Limb (tissue), 2 donors: ENCODE data around the gene MELTF.
"Not testable (repeated sequence)": the region's sequence is repeated elsewhere in the genome, so short reads cannot be mapped to it uniquely, and the experiment has no call there.

Experiments
- DNase-seq, 2 donors: peaks; one replicate each; pipeline ENCODE4 v3.0.0-alpha.2; 2016; ENCODE audit errors: extremely low spot score in 2 of 2

MELTF gene

DNA sequence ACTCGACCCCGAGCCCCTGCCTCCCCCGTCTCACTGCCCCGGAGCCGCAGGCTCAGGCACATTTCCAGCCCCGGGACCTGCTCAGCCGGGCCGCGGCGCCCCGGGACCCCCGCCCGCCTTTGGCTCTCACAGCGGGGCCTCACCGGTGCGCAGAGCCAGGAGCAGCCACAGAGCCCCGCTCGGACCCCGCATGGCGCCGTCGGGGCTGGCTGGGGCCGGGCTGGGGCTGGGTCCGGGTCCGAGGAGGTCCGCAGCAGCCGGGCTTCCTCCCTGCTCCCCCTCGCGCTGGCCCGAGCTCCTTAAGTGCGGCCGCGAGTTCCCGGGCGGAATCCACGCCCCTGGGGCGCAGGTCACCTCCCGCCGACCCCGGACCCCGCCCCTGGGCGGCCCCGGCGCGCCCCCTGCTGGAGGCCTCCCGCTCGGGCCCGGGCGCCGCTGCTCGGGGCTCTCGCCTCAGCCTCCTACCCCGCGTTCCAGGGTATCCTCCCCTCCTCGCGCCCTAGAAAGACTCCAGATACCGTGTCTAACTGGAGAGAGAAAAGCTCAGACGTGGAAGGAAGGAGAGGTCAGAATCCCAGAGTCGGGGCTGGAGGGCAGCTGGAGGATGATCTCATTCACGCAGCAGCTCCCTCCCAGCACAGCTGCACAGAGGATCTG lies at the start of gene MELTF:
Gene MELTF (minus strand): TSS at position 307 of the 657 bp plus-strand sequence. CDS start 115 bp downstream, at position 192.
- DNase-seq, result peak; percentile 39 to 81

DNA sequence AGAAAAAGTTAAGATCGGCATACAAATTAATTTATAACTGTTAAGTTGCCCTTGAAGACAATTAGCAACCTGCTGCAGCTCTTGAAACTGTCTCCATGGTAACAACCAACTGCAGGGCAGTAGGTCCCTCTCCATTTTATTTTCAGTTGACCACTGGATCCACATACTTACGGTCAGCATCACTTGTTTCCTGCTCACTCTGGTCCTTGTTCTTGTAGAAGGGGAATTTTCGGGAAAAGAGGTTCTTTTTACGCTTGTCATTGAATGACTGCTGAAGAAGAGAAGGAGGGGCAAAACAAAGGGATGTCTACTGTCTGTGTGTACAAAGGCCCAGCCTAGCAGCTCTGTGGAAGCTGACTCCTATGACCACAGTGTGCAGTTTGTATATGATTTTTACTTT lies 46.8 kb upstream of the MELTF start:
- no peak for DNase-seq

GRCh38 chr3:197068077-197068476 lies 38.5 kb upstream of the MELTF start:
- DNase-seq, result no peak

GRCh38 chr3:197064771-197065170 lies 35.2 kb upstream of the MELTF start:
- no peak for DNase-seq

- no peak for DNase-seq
Observed at GRCh38 chr3:197062446-197062845, 32.8 kb upstream of the MELTF start.

DNA sequence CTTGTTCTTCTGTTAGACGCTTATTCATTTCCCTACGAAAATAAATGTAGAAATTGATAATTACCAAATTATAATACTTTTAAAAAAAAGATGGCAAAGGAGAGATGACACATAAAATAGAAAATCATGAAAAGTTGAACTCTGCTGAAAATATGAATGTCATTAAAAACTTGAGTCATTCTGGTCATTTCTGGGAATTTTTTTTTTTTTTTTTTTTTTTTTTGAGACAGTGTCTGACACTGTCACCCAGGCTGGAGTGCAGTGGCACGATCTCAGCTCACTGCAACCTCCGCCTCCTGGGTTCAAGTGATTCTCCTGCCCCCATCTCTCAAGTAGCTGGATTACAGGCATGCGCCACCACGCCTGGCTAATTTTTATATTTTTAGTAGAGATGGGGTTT lies 22.0 kb upstream of the MELTF start:
- DNase-seq, result not testable (repeated sequence)

DNA sequence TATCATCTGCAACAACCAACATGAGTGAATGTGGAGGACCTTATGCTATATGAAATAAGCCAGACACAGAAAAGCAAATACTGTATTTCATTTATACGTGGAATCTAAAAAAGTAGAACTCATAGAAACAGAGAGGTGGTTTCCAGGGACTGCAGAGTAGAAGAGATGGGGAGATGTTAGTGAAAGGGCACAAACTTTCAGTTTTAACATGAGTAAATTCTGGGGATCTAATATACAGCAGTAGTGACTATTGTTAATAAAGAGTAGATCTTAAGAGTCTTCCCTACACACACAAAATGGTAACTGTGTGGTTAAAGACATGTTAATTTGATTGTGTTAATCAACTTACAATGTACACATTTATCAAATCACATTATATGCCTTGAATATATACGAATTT lies 20.9 kb upstream of the MELTF start:
- DNase-seq, result no peak

GRCh38 chr3:197042539-197042938 lies 12.9 kb upstream of the MELTF start:
- no peak for DNase-seq

DNA sequence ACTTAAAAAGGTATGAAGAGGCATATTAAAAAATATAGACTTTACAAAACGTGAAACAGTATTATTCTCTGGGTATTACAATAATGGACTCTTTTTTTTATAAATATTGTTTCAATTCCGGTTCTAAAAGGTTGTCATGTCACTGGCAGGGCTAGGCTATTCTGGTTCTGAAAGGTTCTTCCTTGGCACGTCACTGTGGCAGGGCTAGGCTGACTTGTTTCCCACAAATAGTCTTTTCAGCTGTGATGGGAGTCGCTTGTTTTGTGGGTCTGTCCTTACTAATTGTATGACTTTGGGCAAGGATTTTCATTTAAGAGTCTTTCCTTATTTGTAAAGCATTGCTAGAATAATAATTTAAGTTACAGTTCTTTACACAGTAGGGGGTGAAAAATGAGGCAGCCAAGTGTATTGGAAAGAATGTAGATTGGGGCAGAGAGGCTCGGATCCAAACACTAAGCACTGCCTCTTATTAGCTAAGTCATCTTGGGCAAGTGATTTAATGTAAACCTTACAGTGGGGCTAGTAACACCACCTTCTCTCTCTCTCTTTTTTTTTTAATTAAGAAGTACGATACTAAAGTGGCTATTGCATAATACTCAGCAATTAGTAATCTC lies 12.4 kb upstream of the MELTF start:
- DNase-seq, result no peak

- no peak for DNase-seq
Observed at GRCh38 chr3:197040658-197041057, 11.0 kb upstream of the MELTF start.

DNA sequence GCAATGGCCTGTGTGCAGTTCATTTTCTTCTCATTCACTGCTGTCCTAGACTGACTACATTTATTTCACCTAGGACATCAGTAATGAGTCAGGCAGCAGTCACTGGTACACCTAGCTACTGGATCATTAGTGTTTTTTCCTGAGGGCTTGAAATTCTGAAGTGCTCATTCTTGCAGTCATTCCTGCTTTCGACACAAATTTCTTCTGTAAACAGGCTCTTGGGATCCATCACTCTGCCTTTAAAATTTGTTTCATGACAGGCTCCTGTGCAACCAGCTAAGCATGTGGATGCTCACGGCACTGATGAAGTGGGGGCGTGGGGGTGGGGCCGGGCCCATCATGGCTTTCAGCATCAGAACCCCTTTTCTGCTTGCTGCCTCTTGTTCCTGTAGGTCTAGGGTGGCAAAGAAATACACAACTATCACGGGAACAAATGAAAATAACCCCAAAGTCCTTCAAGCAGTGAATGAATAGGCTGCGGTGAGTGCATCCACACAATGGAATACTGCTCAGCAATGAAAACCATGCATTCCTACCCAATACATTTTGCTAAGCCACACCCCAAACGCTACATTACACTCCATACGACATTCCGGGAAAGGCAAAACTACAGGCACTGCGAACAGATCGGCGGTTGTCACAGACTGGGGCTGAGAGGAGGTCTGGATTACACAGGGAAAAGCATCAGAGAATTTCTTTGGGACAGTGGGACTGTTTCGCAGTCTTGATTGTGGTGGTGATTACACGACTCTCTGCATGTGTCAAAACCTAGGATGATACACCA lies 9.3 kb upstream of the MELTF start:
- DNase-seq, result no peak

- no peak for DNase-seq
Observed at GRCh38 chr3:197035577-197035976, 6.0 kb upstream of the MELTF start.

DNA sequence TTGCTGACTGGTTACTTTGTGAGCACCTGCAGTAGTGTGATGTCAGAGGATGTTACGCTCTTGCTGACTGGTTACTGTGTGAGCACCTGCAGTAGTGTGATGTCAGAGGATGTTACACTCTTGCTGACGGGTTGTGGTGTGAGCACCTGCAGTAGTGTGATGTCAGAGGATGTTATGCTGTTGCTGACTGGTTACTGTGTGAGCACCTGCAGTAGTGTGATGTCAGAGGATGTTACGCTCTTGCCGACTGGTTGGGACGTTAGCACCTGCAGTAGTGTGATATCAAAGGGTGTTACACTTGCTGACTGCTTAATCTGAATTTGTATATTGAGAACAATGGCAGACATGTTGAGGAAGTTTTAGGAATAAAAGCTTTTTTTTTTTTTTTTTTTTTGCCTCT lies 5.2 kb upstream of the MELTF start:
- not testable (repeated sequence) for DNase-seq

GRCh38 chr3:197033764-197034163 lies 4.1 kb upstream of the MELTF start:
- DNase-seq, result not testable (repeated sequence)

DNA sequence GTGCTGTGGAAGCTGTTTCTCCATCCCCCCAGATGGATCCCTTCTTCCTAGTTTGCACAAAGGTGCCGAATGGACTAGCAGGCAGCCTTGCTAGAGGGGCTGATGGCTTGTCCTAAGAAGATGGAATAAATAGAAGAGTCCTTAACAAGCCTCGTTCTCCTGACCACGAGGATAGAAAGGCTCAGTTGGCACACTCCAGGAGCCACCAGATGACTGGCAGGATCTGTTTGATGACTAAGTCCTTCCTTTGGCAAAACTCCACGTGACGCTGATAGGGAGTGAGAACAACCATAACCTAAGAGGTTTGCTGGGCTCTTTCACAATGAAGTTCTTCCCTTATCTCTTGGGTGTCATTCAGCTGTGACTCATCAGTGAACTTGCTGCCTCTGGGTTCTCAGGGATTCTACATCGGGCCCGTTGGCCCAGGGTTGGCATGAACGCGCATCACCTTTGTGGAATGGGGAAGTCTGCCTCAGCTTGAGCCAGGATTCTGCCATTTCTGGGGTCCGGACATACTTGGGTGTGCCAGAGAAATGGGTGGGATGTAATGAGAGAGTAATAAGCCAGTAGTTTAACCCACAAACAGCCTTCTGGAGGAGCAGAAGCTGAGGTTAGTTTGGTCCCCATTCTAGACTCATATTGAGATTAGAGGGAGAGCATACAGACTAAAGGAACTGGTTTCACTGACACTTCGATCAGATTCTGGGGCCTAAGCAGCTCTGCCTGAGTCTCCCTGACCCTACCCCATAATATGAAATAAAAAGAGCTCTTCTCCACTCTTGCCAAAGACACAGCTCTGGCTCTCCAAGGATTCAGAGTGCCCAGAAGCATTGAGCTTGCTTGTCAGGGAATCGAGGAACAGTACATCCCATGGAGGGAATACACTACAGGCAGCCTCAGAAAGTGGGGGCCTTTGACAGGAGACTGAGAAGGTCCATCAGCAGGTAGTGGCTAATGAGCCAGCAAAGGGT lies 2.0 kb upstream of the MELTF start:
- DNase-seq, result no peak

DNA sequence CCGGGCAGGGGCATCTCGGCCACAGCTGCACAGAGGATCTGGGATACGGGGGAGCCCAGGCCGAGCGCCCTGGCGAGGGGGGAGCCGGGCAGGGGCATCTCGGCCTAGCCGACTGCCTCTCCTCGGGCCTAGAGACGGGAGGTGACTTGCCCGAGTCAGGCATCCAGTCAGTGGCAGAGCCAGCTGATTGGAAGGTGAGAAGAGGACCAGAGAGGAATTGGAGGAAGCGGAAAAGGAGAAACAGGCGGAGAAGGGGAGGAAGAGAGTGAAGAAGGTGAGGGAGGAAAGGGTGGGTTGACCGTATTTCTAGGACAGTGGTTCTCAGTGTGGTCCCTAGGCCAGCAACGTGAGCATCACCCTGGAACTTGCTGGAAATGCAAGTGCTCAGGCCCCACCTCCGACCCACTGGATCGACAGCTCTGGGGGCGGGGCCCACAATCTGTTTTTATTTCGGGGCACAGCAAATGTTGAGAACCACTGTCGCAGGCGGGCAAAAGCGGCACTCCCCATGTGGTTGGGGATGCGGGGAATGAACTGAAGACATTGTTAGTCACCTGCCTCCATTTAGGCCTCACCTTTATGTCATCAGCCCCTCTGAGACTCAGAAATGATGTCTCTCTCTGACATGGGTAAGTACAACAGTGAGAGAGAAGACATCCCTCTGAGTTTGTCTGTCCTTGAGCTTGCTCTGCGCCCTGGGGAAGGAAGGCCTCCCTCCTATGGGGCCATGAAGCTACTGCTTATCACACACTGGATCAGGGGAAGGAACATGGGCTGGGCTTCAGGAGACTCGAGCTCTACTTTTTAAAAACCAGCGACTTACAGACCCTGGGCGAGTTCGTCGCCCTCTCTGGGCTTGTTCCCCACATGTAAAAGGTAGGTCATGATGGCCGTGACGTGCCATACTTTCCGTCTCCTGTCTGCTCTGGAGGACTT lies 1.0 kb upstream of the MELTF start:
- peak in 1 of 2 donors; percentile 28 for DNase-seq

GRCh38 chr3:197028728-197029510 lies 698 bp downstream of the MELTF start:
- peak in 1 of 2 donors; percentile 48 for DNase-seq

DNA sequence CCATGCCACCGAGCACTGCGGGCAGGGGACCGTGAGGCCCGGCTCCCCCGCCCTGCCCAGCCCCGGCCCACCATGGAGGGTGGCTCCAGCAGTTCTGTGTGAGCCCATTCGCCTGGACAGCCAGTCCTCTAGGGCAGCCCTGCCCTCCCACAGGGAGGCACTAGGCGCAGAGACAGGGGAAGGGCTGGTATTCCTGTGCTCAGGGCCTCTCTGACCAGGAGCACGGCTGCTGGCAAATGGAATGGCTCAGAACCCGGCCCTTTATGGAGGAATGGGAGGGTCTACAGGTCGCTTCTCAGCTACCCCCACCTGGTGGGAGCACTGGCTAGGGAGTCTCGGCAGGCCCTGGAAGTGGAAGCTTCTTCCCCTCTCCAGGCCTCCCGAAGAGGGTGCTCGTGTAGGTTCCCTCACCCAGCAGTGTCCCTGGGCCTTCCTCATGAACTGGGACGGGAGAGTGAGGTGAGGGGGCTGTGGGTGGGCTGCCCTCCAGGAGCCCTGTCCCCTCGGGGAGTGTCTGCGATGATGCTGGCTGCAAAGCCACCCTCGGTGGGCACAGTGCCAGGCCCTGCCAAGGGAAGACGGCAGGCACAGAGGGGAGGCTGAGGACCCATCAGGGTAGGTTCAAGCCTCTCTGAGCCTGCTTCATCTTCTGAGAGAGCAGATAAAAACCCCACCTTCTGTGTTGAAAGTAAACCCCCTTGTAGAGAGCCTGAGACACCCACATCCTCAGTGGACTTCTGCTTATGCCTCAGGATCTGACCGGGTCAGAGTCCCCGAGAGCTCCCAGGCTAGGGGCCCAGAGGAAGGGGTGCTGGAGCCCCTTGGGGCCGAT lies 1.5 kb downstream of the MELTF start:
- peak in 1 of 2 donors; percentile 44 for DNase-seq
